K562 (cell line): ENCODE results near the gene PLK1.
"Not testable (repeated sequence)": the region's sequence is repeated elsewhere in the genome, so short reads cannot be mapped to it uniquely, and the experiment has no call there.

Experiments
- ASH1L ChIP-seq: fragments of 450-650 bp; IDR thresholded peaks from 2 replicates; pipeline ENCODE4 v1.6.1; 2018; ENCODE audit warnings: borderline replicate concordance, mild to moderate bottlenecking, low read depth; ENCODE audit not compliant: partially characterized antibody
- CTCF ChIP-seq, 3 experiments: IDR thresholded peaks in 2 of 3; conservative IDR thresholded peaks in 1 of 3; 2 replicates each; pipeline ENCODE4 v1.5.1; 2011 to 2012; ENCODE audit warnings: low read length in 3 of 3, mild to moderate bottlenecking in 3 of 3, control low read depth in 2 of 3, improper control_type of control experiment in 1 of 3, inconsistent platforms in 1 of 3, low read depth in 1 of 3, mixed read lengths in 1 of 3, moderate library complexity in 1 of 3; ENCODE audit not compliant: insufficient read depth in 2 of 3
- EGR1 ChIP-seq: fragments of 450-650 bp; conservative IDR thresholded peaks from 2 replicates; pipeline ENCODE4 v1.6.1; 2017; ENCODE audit warnings: mild to moderate bottlenecking
- FOS ChIP-seq: IDR thresholded peaks from 3 replicates; pipeline ENCODE4 v1.6.1; 2011; ENCODE audit not compliant: insufficient read length; ENCODE audit errors: extremely low read depth
- HMG20B ChIP-seq: fragments of 250-450 bp; sonication (Bioruptor Pico); IDR thresholded peaks from 2 replicates; pipeline ENCODE4 v1.5.0; 2021; ENCODE audit warnings: mild to moderate bottlenecking
- KAT8 ChIP-seq: fragments of 450-650 bp; IDR thresholded peaks from 2 replicates; pipeline ENCODE4 v1.6.1; 2016; ENCODE audit warnings: low read depth, mild to moderate bottlenecking
- LEF1 ChIP-seq: fragments of 450-650 bp; IDR thresholded peaks from 2 replicates; pipeline ENCODE4 v1.6.1; 2016; ENCODE audit warnings: mild to moderate bottlenecking
- NFIC ChIP-seq: fragments of 450-650 bp; IDR thresholded peaks from 2 replicates; pipeline ENCODE4 v1.6.1; 2017; ENCODE audit warnings: mild to moderate bottlenecking, inconsistent platforms
- PRPF4 ChIP-seq: fragments of 200-400 bp; formaldehyde crosslinking; IDR thresholded peaks from one replicate; pipeline ENCODE4 v1.6.1; 2017; ENCODE audit warnings: low read length, low read depth, mild to moderate bottlenecking; ENCODE audit not compliant: insufficient read depth, poor library complexity, severe bottlenecking
- ZBTB26 ChIP-seq: fragments of 450-650 bp; formaldehyde crosslinking; IDR thresholded peaks from 2 replicates; pipeline ENCODE4 v1.4.0; 2022; ENCODE audit warnings: missing genetic modification characterization
- ZFX ChIP-seq: sonication (generic); formaldehyde crosslinking; IDR thresholded peaks from 2 replicates; pipeline ENCODE4 v1.8.0; 2022; ENCODE audit warnings: mild to moderate bottlenecking, missing genetic modification reagents, moderate library complexity
- ZKSCAN8 ChIP-seq: fragments of 200-800 bp; sonication (Bioruptor generic); IDR thresholded peaks from 2 replicates; pipeline ENCODE4 v1.6.1; 2016; ENCODE audit warnings: missing genetic modification characterization, missing compliant biosample characterization
- ZNF280B ChIP-seq: fragments of 250-450 bp; sonication (Bioruptor Pico); IDR thresholded peaks from 2 replicates; pipeline ENCODE4 v1.5.1; 2021; ENCODE audit warnings: mild to moderate bottlenecking
- ZNF707 ChIP-seq: fragments of 250-450 bp; sonication (Bioruptor Pico); conservative IDR thresholded peaks from 2 replicates; pipeline ENCODE4 v1.8.0; 2022; ENCODE audit warnings: inconsistent platforms, mild to moderate bottlenecking, moderate library complexity

GRCh38 chr16:23631874-23632273, 46.8 kb upstream of the PLK1 start:
- not testable (repeated sequence) for TF ChIP-seq ZNF707 (CRISPR knock-in tag); CTCF (IDR thresholded peaks at IDR 0.05 in 2 of 3, conservative IDR thresholded peaks at IDR 0.05 in 1 of 3; ENCODE audit: insufficient read depth in 2 of 3, low read depth in 1 of 3, low read length in 3 of 3); ZBTB26 (CRISPR knock-in tag); LEF1; FOS; ASH1L; KAT8; PRPF4; ZKSCAN8 (CRISPR knock-in tag); HMG20B (CRISPR knock-in tag); NFIC; ZFX (CRISPR knock-in tag); ZNF280B; EGR1
